Suppressor macrophage treated with lipopolysaccharide for 4 hours (primary cell): ENCODE results near the gene TWSG1.
"Not testable (repeated sequence)": the region's sequence is repeated elsewhere in the genome, so short reads cannot be mapped to it uniquely, and the experiment has no call there.

Experiments used
- DNase-seq: peaks from one replicate; pipeline ENCODE4 v3.0.0-alpha.2; 2020

TWSG1 gene

DNA sequence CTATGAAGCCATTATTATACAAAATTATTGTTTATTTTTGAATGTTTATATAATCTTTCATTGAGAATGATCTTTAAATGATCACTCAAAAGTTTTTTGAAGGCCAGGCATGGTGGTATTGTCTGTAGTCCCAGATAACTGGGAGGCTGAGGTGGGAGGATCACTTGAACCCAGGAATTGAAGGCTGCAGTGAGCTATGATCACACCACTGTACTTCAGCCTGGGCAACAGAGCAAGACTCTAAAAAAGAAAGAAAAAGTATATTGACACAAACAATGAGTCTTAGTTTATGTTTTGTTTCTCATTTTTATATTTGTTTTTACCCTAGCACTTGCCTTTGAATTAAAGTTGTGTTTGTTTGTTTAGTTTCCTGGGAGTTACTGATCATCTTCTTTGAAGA is 2.3 kb downstream of the TWSG1 start:
- DNase-seq: no peak

DNA sequence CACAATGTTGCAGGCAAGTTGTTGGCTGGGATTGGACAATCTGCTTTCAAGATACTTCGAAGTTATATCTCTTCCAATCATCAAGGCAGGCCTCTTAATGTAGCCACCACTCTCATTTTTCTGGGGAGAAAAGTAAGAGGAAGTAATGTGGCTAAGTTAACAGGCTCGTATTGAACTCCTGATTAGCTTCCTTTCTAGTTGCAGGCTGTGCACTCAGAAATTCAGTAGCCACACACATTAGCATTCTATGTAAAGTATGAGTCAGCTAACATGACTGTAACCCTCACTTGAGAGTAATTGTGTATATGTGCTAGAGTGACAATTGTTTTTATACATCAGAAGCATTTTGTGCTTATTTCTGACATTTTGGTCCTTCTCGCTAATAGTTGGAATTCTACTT is 3.3 kb downstream of the TWSG1 start:
- DNase-seq: peak; percentile 44

DNA sequence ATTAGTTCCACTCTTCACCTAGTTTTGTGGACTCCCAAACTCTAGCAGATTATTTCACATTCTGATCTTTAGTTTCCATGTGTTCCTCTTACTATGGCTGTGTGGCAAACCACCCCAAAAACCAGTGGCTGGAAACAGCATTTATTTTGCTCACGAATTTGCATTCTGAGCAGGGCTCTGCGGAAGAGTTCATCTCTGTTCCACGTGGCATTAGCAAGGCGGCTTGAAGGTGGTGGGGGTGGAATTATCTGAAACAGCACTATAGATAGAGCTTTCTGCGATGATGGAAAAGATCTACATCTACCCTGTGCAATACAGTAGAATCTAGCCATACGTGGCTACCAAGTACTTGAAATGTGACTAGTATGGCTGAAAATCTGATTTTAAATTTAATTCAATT is 5.9 kb downstream of the TWSG1 start:
- DNase-seq: no peak

DNA sequence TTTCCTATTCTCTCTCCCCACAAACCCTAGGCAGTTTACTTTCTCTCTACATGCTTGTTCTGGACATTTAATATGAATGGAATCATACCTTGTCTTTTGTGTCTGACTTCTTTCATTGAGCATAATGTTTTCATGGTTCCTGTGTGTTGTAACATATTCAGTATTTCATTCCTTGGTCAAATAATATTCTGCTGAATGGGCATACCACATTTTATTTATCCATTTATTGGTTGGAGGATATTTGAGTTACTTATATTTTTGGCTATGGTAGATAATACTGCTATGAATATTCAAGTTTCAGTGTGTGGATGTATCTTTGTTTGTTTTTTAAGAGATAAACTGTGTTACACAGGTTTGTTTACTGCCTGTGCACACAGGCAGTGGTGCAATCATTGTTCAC is 9.0 kb downstream of the TWSG1 start:
- DNase-seq: no peak

DNA sequence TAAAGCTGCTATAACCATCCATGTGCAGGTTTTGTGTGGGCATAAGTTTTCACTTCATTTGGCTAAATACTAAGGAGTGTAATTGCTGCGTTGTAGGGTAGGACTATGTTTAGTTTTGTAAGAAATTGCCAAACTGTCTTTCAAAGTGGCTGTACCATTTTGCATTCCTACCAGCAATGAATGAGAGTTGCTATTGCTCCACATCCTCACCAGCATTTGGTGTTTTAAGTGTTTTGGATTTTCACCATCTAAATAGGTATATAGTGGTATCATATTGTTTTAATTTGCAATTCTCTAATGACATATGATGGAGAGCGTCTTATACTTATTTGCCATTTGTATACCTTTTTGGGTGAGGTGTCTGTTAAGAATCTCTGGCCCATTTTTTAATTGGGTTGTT is 12.2 kb downstream of the TWSG1 start:
- no peak for DNase-seq

DNA sequence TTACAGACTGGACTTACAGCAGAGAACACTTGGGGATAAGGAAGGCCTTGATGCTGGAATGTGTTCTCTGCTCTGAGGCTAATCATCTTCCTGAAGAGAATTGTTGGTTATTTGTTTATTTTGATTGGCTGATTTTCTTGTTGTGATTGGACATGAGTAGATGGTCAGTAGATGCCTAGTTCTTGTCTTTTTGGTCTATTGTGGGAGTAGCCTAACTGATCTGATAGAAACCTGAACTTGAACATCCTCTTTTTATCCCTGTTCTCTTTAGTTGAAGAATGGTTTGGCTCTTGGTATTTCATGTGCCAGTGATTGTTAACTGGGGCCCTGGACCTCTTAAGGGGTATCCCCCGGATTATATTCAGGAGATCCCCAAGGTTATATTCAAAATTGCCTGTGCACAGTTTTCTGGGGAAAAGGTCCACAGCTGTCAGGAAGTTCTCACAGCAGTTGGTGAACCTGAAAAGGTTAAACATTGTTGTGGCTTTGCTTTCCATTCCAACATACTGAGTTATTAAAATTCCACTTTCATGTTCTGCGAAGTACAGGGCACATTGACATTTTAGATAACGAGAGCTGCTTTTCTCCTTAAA is 13.6 kb downstream of the TWSG1 start:
- no peak for DNase-seq

DNA sequence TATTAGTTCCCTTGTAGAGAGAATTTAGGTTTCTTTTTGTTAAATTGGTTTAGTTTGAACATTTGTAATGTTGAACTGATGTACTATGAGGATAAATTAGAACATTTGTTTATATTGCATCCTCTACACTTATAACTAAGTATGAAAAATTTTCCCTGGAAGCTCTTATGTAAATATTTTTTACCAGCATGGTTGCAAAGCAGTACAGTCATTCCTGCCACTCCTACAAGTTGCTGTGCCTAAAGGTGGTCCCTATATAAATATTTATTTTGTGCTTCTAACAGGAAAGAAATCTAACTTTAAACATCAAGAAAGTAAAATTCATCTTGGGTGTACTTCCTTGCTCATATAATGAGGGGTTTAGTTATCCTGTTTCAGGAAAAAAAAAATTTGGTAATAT is 14.2 kb downstream of the TWSG1 start:
- DNase-seq: no peak

DNA sequence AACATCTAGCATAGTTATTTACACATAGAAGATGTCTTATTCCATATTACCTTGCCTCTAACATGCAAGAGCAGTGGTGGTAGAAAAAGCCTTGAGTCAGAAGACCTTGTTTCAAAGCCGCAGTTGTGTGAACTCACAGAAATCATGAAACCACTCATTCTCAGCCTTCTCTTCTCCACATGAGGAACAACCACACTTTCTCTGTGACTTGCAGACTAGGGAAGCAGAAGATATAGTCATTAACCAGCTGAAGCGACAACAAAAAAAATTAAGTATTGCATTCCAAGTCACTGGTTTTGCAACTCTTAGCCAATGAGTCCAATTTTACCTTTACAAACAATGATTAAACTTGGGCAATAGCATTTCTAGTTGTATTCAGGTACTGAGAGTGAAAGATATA is 19.0 kb downstream of the TWSG1 start:
- peak; percentile 72 for DNase-seq

DNA sequence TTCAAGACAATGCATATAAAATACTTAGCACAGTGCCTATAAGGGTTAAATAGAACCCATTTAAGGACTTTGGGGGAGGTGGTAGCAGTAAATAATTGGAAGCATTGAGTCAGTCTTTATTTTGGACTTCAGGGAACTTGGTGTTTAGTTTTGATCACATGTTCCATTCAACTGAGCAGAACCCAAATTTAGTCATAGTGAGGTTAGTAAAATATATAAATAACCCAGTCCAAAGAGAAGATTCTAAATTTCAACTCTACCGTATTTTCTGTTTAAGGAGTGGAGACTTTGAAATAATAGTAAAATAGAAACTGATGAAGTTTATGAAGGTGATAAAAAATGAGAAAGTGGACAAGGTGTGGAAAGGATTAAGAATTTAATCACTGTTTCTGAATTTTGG is 19.7 kb downstream of the TWSG1 start:
- DNase-seq: peak; percentile 53

DNA sequence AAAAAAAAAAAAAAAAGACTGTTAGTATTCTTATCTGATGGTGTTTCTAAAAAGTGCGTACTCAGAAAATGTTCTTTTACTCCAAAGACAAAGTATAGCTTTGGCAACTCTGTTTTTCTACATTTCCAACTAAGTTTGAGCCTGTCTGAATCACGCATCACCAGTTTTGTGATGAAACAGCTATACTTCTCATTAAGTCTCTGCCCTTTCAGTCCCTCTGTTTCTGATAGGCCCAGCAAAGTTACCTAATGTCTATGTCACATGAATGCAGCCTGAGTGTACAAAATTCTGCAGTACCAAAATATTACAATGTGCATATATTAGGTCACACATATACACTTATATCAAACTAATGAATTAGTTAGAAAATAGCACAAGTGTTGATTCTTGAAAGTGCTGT is 22.4 kb downstream of the TWSG1 start:
- peak; percentile 65 for DNase-seq

DNA sequence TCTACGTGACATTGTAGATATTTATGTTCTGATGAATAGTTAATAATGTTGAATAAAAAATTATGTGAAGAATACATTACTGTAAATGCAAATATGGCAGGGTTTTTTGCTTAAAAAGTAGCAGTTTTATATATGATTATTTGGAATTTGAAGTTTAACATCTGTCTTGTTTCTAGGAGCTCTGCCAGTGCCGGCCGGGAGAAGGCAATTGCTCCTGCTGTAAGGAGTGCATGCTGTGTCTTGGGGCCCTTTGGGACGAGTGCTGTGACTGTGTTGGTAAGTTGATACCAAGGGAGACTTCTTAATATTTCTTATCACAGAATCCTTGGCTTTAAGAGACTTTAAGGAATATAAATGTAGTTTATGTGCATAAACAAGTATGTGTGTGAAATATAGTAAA is 25.2 kb downstream of the TWSG1 start:
- no peak for DNase-seq

DNA sequence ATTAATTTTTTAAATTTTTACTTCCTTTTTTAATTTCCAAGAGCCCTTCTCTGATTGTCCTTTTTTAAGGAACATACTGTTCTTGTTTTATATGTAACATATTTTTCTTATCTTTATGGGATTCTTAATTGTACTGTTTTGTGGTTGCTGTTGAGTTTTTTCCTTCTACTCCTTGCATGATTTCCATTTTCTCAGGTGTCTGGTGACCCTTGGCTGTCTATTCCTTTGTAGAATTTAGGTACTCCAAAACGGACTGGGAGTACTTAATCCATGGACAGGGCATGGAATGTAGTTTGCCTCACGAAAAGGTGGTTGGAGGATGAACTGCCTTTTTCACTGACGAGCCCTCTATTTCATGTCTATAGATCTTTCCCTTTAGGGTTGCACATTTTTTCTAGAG is 26.6 kb downstream of the TWSG1 start:
- DNase-seq: no peak

DNA sequence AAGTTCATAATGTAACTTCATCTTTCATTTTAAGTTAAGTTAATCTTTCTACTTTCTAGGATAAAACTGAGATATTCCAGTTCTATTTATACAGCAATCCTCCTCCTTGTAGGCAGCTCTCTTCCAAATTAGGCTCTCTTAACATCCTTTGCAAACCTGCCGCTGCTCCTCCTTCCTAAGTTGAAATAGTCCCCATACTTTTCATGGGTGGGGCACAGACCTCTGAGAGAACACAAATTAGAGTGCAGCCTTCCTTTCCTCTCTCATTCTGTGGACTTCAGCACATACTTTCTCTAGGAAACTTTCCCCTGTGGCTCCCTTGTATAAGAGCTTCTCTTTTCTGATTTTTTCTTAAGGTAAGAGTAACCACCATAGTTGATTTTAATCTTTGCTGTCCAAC is 28.3 kb downstream of the TWSG1 start:
- no peak for DNase-seq

DNA sequence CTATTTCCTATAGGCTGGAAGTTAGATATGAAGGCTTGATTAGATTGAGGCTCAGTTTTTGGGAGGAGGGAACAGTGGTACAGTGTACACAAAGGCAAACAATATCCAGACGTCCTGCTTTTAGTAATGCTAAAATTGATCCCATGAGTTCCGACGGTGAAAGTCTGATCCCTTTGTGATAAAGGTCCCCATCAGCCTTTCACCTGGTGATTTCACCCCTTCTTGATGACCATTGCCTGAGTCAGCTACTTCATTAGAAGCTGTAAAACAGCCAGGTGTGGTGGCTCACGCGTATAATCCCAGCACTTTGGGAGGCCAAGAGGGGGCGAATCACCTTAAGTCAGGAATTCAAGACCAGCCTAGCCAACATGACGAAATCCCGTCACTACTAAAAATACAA is 29.7 kb downstream of the TWSG1 start:
- DNase-seq: no peak

DNA sequence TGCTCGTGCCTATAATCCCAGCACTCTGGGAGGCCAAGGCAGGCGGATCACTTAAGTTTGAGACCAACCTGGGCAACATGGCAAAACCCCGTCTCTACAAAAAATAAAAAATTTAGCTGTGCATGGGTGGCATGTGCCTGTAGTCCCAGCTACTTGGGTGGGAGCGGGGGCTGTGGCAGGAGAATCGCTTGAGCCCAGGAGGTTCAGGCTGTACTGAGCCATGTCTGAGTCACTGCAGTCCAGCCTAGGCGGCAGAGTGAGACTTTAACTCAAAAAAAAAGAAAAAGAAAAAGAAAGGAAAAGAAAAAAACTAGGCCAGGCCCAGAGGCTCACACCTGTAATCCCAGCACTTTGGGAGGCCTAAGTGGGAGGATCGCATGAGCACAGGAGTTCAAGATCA is 30.8 kb downstream of the TWSG1 start:
- no peak for DNase-seq

DNA sequence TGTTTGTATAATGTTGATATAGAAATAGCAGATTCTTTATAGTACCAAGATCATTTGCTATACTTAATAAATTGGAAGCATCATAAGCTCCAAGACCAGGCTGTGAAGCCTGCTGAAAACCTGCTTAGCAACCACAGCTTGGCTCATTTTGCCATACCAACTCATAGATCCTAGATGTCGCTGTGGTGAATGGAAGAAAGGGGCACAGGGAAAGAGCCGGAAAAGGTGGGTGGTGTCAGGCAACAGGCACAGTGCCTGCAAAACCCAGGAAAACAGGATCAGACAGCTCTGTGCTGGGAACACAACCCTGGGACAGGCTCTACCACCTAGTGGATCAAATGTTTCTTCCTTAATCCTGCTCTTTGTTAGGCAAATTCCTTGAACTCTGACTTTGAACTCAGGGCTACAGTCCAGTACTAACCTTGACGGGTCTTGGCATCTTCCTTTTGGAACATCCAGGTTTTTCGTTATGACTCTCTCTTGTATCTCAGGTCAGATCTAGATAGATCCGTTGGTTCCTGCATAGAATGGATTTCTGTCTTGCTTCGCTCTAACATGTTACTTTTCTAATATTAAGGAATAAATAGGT is 31.6 kb downstream of the TWSG1 start:
- DNase-seq: no peak

DNA sequence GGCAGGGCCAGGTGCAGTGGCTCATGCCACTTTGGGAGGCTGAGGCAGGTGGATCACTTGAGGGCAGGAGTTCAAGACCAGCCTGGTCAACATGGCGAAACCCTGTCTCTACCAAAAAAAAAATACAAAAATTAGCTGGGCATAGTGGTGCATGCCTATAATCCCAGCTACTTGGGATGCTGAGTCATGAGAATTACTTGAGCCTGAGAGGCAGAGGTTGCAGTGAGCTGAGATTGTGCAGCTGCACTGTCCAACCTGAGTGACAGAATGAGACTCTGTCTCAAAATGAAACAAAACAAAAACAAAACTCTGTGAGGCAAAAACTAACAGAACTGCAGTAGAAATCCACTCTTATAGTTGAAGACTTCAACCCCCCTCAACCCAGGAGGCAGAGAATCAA is 38.7 kb downstream of the TWSG1 start:
- not testable (repeated sequence) for DNase-seq

DNA sequence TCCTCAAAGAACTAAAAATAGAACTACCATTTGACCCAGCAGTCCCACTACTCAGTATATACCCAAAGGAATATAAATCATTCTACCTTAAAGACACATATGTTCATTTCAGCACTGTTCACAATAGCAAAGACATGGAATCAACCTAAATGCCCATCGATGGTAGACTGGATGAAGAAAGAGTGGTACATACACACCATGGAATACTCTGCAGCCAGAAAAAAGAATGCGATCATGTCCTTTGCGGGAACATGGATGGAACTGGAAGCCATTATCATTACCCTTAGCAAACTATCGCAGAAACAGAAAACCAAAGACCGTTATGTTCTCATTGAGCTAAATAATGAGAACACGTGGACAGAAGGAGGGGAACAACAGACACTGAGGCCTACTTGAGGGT is 44.5 kb downstream of the TWSG1 start:
- no peak for DNase-seq

DNA sequence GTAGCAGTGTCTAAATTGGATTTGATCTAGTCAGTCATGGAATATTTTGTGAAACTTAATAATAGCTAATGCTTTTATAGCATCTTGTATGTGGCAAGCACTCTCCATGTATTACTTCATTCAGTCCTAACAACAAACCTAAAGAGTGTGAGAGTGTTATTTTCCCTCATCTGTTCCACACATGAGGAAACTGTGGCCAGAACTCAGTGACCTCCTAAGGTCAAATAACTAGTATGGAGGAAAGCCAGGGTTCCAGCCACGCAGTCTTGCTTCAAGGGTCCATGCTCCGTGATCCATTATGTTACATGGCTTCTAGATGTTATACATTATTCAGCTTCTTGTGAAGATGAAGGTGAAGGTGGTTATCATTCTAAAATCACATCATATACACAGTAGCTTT is 45.5 kb downstream of the TWSG1 start:
- DNase-seq: no peak

DNA sequence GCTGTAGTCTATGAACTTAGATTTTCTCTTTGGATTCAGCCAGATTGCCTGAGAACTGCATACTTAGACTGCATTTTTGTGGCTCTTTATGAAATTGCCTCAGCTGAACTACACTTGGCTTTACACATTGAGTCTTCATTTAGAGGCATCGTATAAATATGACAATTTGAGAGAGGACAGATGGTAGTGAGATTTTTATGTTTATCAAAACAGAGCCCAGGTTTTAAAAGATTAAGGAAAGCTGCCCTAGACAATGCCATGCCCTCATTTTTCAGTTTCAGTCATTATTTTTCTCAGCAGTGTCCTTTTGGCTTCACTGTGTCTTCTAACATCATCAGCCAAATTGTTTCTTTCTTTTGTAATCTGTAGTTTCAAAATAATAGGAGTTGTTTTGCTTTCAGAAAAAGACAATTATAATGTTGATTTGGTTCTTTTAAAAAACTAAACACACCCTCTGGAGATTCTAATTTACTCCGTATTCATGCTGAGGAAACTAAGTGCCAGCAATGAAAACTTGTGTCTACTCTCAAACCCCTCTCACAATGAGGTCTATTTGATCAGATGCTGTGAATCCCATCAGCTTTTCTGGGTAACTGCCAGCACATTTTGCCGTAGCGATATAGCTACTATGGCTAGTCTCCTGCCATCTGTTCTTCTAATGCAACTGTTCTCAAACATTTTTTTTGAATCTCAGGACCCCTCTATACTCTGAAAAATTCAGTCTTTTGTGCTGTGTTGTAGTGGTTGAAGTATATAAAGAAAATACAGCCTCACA is 46.2 kb downstream of the TWSG1 start:
- no peak for DNase-seq

DNA sequence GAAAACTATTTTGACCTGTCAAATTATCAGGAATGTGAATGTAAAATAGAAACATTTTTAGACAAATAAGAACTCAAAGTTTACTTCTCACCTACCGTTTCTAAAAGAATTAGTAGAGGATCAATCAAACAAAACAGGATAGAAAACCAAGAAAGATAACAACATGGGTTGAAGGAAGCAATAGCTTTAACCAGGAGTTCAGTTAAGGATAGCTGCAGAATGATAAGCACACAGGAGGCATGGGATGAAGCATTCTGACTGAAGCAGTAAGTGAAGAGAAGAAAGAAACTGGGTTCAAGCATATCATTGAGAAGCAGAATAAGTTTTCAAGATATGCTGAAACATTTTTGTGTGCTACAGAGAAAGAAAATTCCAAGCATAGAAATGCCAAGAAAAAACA is 52.3 kb downstream of the TWSG1 start:
- no peak for DNase-seq

DNA sequence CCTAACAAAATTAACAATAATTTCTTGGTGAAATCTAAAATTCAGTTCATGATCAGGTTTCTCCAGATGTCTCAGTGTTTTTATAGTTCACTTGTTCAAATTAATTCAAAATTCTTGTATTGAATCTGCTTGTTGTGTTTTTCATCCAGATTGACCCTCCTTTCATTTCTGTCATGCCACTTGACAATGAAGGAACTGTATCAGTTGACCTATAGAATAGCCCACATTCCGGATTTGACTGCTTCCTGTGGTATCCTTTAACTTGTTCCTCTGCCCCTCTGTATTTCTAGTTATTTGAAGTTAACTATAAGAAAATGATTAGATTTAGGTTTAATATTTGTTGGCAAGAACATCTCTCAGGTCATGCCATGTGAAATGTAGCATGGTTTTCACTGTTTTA is 53.3 kb downstream of the TWSG1 start:
- no peak for DNase-seq

DNA sequence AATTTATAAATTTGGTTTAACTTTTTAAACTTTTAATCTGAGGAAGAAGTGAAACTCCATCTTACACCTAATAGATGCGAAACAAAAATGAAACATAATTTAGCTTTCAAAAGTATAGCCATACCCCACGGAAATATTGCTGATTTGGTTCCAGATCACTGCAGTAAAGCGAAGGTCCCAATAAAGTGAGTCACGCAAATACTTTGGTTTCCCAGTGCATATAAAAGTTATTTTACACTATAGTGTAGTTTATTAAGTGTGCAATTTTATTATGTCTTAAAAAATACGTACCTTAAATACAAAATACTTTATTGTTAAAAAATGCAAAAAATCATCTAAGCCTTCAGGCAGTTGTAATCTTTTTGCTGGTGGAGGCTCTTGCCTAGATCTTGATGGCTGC is 55.1 kb downstream of the TWSG1 start:
- no peak for DNase-seq

DNA sequence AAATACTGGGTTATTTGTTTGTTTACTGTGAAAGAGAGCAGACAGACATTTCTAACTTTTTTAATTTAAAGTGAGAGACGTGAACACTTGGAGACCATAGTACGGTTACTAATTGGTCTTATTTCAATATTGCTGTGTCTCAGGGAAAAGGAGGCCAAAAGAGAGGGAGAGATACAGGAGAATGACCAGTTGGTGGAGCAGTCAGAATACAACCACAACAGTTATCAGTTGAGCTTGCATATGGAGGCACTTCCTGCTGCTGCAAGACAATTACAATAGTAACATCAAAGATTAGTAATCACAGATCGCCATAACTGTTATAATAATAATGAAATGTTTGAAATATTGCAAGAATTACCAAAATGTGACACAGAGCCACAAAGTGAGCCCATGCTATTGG is 58.2 kb downstream of the TWSG1 start:
- no peak for DNase-seq

DNA sequence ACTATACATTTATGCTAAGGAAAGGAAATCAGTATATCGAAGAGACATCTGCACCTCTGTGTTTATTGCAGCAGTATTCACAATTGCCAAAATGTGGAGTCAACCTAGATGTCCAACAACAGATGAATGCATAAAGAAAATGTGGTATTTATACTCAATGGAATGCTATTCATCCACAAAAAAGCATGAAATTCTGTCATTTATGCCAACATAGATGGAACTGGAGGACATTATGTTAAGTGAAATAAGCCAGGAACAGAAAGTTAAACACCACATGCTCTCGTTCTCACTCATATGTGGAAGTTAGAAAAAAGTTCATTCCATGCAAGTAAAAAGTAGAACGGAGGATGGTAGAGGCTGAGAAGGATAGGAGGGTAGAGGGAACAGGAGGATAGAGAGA is 59.5 kb downstream of the TWSG1 start:
- DNase-seq: no peak
